ENCODE data around the gene MLC1.

The MLC1 gene

GRCh38 chr22:50049299-50050195 is 35.7 kb downstream of the MLC1 start:
- H3K4me3 ChIP-seq (ENCODE audit: low read depth, low read length), result no peak overlapping the region
- DNase-seq (ENCODE audit: low read depth), result no peak
- TF ChIP-seq CTCF (IDR thresholded peaks at IDR 0.05; ENCODE audit: insufficient read depth, low read depth, low read length, missing control alignments), result no peak

GRCh38 chr22:50048836-50049235 is 36.4 kb downstream of the MLC1 start:
- H3K4me3 ChIP-seq (ENCODE audit: low read depth, low read length), result no peak overlapping the region
- no peak for DNase-seq (ENCODE audit: low read depth)
- no peak for TF ChIP-seq CTCF (IDR thresholded peaks at IDR 0.05; ENCODE audit: insufficient read depth, low read depth, low read length, missing control alignments)

GRCh38 chr22:50048061-50048765 is 37.0 kb downstream of the MLC1 start:
- H3K4me3 ChIP-seq (ENCODE audit: low read depth, low read length), result no peak overlapping the region
- no peak for TF ChIP-seq CTCF (IDR thresholded peaks at IDR 0.05; ENCODE audit: insufficient read depth, low read depth, low read length, missing control alignments)
- DNase-seq (ENCODE audit: low read depth), result no peak

GRCh38 chr22:50047346-50047745 is 37.9 kb downstream of the MLC1 start:
- no peak overlapping the region for H3K4me3 ChIP-seq (ENCODE audit: low read depth, low read length)
- no peak for TF ChIP-seq CTCF (IDR thresholded peaks at IDR 0.05; ENCODE audit: insufficient read depth, low read depth, low read length, missing control alignments)
- DNase-seq (ENCODE audit: low read depth), result no peak

- DNase-seq (ENCODE audit: low read depth), result no peak
- no peak overlapping the region for H3K4me3 ChIP-seq (ENCODE audit: low read depth, low read length)
- no peak for TF ChIP-seq CTCF (IDR thresholded peaks at IDR 0.05; ENCODE audit: insufficient read depth, low read depth, low read length, missing control alignments)
Measured at GRCh38 chr22:50046481-50047245, 38.6 kb downstream of the MLC1 start.

GRCh38 chr22:50046019-50046415 is 39.2 kb downstream of the MLC1 start:
- no peak for DNase-seq (ENCODE audit: low read depth)
- H3K4me3 ChIP-seq (ENCODE audit: low read depth, low read length), result no peak overlapping the region
- TF ChIP-seq CTCF (IDR thresholded peaks at IDR 0.05; ENCODE audit: insufficient read depth, low read depth, low read length, missing control alignments), result no peak
